Keratinocyte (primary cell): ENCODE measurements around the gene ITFG1. TPM values are rescaled to one million over a fixed set of nuclear protein-coding genes. Genes with fewer than 3 reads are reported as not detected.
"Not testable (repeated sequence)": the region's sequence is repeated elsewhere in the genome, so short reads cannot be mapped to it uniquely, and the experiment has no call there.

Source experiments
- DNase-seq: peaks from one replicate; pipeline ENCODE4 v3.0.0-alpha.2; 2011; ENCODE audit warnings: low read depth, missing footprints, low spot score
- FAIRE-seq: peaks from 2 replicates; lab custom pipeline; 2011; peaks lifted over from hg19 to GRCh38; lab: Jason Lieb, UNC
- H2AFZ ChIP-seq: 2 replicates; pipeline ENCODE4 v1.6.0; 2012; ENCODE audit warnings: low read length, control low read depth, inconsistent platforms; ENCODE audit not compliant: control insufficient read depth
- H3K27ac ChIP-seq: 2 replicates; pipeline ENCODE4 v1.5.1; 2011; ENCODE audit warnings: low read length; ENCODE audit not compliant: control insufficient read depth, insufficient read depth
- H3K27me3 ChIP-seq: 3 replicates; pipeline ENCODE4 v1.6.0; 2011; ENCODE audit warnings: low read length; ENCODE audit not compliant: control insufficient read depth, insufficient read depth; ENCODE audit errors: extremely low read depth
- H3K36me3 ChIP-seq, 2 experiments: 2 replicates in 1 of 2; 3 replicates in 1 of 2; pipeline ENCODE4 v1.5.1; 2011; ENCODE audit warnings: low read length in 2 of 2, mild to moderate bottlenecking in 1 of 2; ENCODE audit not compliant: control insufficient read depth in 2 of 2, insufficient read depth in 2 of 2; ENCODE audit errors: extremely low read depth in 1 of 2
- H3K4me1 ChIP-seq: 3 replicates; pipeline ENCODE4 v1.5.1; 2011; ENCODE audit warnings: low read length; ENCODE audit not compliant: control insufficient read depth, insufficient read depth; ENCODE audit errors: extremely low read depth
- H3K4me2 ChIP-seq: 3 replicates; pipeline ENCODE4 v1.6.0; 2011; ENCODE audit warnings: low read depth, low read length; ENCODE audit not compliant: control insufficient read depth, insufficient read depth; ENCODE audit errors: extremely low read depth
- H3K4me3 ChIP-seq, 3 experiments: fragments of 200-600 bp in 1 of 3; sonication (generic) in 1 of 3; 2 replicates in 2 of 3; 3 replicates in 1 of 3; pipeline ENCODE4 v1.5.1; 2011 to 2016; ENCODE audit warnings: low read length in 3 of 3, mild to moderate bottlenecking in 3 of 3, control low read depth in 2 of 3, inconsistent platforms in 1 of 3, low read depth in 1 of 3, mixed read lengths in 1 of 3, mixed run types in 1 of 3, moderate library complexity in 1 of 3; ENCODE audit not compliant: control insufficient read depth in 2 of 3, insufficient read depth in 2 of 3; ENCODE audit errors: extremely low read depth in 1 of 3
- H3K79me2 ChIP-seq: 2 replicates; pipeline ENCODE4 v1.6.0; 2012; ENCODE audit warnings: low read length; ENCODE audit not compliant: control insufficient read depth, insufficient read depth
- H3K9ac ChIP-seq: 3 replicates; pipeline ENCODE4 v1.6.0; 2011; ENCODE audit warnings: low read length; ENCODE audit not compliant: control insufficient read depth, insufficient read depth; ENCODE audit errors: extremely low read depth
- H3K9me1 ChIP-seq: 3 replicates; pipeline ENCODE4 v1.6.0; 2011; ENCODE audit warnings: low read length; ENCODE audit not compliant: control insufficient read depth, insufficient read depth; ENCODE audit errors: extremely low read depth
- H3K9me3 ChIP-seq: 2 replicates; pipeline ENCODE4 v1.5.1; 2012; ENCODE audit warnings: low read depth, low read length; ENCODE audit not compliant: control insufficient read depth
- H4K20me1 ChIP-seq: 3 replicates; pipeline ENCODE4 v1.6.0; 2011; ENCODE audit warnings: low read length; ENCODE audit not compliant: control insufficient read depth, insufficient read depth; ENCODE audit errors: extremely low read depth
- EZH2 ChIP-seq: IDR thresholded peaks from one replicate; pipeline ENCODE4 v1.6.1; 2012; ENCODE audit warnings: inconsistent platforms, mild to moderate bottlenecking, low read length, moderate library complexity
- dilution Hi-C: fragments of 300-500 bp; cut with MboI; formaldehyde crosslinking; loops from one replicate; pipeline ENCODE4 v1.7.0; 2020; ENCODE audit warnings: low sequenced_read_pairs; ENCODE audit not compliant: extremely low pct_ligation_motif_present
- polyA plus RNA-seq, 5 experiments: library from polyadenylated mRNA; depleted of rRNA in 3 of 5; stranded (reverse) in 3 of 5; stranded (forward) in 1 of 5; unstranded in 1 of 5; fragments of >200 nt; gene quantifications; 1 replicate in 1 of 5; 2 replicates in 3 of 5; 3 replicates in 1 of 5; pipeline versions ENCODE4 v1.2.1 to v1.2.3, GENCODE V29; 2011 to 2012; ENCODE audit warnings: missing spikeins in 2 of 5, low read depth in 1 of 5, low replicate concordance in 1 of 5
- TF ChIP-seq, protein P1 (sequence below), 3 experiments: IDR thresholded peaks in 1 of 3; conservative IDR thresholded peaks in 1 of 3; optimal IDR thresholded peaks in 1 of 3; 2 replicates in 2 of 3; 3 replicates in 1 of 3; pipeline versions ENCODE3 to v1.5.1; 2011; ENCODE audit warnings: low read length in 3 of 3, mild to moderate bottlenecking in 3 of 3, moderate library complexity in 2 of 3, control low read depth in 1 of 3, inconsistent platforms in 1 of 3; ENCODE audit not compliant: insufficient read depth in 2 of 3; ENCODE audit errors: extremely low read depth in 1 of 3

Gene ITFG1
- polyA plus RNA-seq, 1 donor (not counting 4 experiments of a cell fraction or from before 2014, with no cell fraction given), result 83.8 TPM

DNA sequence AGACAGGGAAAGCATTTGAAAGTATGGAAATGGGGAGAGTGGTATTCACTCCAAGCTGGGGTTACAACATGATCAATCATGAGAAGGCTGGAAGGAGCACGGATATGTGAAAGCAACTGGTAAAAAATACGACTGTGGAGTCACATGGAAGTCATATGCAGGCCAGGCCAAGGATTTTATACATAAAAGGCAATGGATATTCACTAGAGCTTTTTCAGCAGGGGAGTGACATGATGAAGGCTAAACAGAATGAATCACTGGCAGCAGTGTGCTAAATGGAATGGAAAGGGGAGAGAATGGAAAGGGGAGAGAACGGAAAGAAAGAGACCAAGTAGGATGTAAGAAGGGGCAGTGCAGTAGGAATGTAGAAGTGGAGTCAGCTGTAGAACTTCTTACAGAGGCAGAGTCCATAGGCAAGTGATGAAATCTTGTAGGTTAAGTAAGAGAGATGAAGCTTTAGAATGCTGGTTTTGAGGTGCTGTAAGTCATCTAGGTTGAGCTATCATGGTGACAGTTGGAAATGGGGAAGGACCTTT is 304.1 kb downstream of the ITFG1 start:
- Histone ChIP-seq H2AFZ (no peak overlapping the region), H3K27ac (no peak overlapping the region), H3K4me1 (no peaks in the 10 kb centered on the region), H3K9me3 (no peaks in the 10 kb centered on the region), H3K79me2 (no peaks in the 10 kb centered on the region), H3K9me1 (no peaks in the 10 kb centered on the region), H3K36me3 (no peaks in the 10 kb centered on the region), H3K9ac (no peak overlapping the region), H3K27me3 (no peaks in the 10 kb centered on the region), H3K4me3 (no peak overlapping the region), H4K20me1 (no peaks in the 10 kb centered on the region), H3K4me2 (no peak overlapping the region)
- FAIRE-seq (no peak), DNase-seq (no peak)
- dilution Hi-C loops, result no loop called here
- TF ChIP-seq EZH2, result no peak
- TF ChIP-seq, protein P1, sequence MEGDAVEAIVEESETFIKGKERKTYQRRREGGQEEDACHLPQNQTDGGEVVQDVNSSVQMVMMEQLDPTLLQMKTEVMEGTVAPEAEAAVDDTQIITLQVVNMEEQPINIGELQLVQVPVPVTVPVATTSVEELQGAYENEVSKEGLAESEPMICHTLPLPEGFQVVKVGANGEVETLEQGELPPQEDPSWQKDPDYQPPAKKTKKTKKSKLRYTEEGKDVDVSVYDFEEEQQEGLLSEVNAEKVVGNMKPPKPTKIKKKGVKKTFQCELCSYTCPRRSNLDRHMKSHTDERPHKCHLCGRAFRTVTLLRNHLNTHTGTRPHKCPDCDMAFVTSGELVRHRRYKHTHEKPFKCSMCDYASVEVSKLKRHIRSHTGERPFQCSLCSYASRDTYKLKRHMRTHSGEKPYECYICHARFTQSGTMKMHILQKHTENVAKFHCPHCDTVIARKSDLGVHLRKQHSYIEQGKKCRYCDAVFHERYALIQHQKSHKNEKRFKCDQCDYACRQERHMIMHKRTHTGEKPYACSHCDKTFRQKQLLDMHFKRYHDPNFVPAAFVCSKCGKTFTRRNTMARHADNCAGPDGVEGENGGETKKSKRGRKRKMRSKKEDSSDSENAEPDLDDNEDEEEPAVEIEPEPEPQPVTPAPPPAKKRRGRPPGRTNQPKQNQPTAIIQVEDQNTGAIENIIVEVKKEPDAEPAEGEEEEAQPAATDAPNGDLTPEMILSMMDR (optimal IDR thresholded peaks at IDR 0.05 in 1 of 3, IDR thresholded peaks at IDR 0.05 in 1 of 3, conservative IDR thresholded peaks at IDR 0.05 in 1 of 3; ENCODE audit: extremely low read depth in 1 of 3, insufficient read depth in 2 of 3, low read length in 3 of 3), result no peak

DNA sequence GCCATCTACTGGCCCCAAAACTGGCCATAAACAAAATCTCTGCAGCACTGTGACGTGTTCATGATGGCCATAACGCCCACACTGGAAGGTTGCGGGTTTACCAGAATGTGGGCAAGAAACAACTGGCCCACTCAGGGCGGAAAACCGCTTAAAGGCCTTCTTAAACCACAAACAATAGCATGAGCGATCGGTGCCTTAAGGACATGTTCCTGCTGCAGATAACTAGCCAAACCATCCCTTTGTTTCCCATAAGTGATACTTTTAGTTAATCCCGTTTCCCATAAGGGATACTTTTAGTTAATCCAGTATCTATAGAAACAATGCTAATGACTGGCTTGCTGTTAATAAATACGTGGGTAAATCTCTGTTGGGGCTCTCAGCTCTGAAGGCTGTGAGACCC is 308.4 kb downstream of the ITFG1 start:
- H3K9me1 ChIP-seq, H3K79me2 ChIP-seq, H3K4me1 ChIP-seq, H3K36me3 ChIP-seq, H2AFZ ChIP-seq, H3K4me2 ChIP-seq, FAIRE-seq, dilution Hi-C loops, H3K27me3 ChIP-seq, H3K27ac ChIP-seq, DNase-seq, H3K9ac ChIP-seq, H3K4me3 ChIP-seq, H3K9me3 ChIP-seq, H4K20me1 ChIP-seq: not testable (repeated sequence)

DNA sequence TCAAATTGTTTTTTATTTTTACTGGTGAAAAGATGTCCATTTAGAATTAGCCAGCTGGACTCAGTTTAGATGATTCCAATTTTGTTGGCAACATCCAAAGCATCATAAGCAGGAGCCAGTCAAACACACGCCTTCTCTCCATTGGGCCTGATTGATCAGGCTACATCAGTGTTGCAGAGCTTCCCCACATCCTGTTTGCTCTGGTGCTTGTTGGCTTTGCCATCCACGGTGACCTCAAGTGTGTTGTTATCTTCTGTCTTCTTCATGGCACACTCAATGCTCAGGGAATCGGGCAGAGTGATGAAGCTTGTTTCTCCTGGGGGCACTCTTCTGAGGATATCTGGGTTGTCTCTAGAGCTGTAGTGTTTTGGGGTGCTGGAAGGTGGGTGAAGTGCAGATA is 310.8 kb downstream of the ITFG1 start:
- no peak overlapping the region for H3K4me3 ChIP-seq
- dilution Hi-C loops, result no loop called here

More for the DNA sequence above, 310.8 kb downstream of the ITFG1 start:
- FAIRE-seq (no peak), DNase-seq (no peak)
- H3K36me3 ChIP-seq, result no peaks in the 10 kb centered on the region
- H3K9me1 ChIP-seq, result no peaks in the 10 kb centered on the region
- H3K27ac ChIP-seq, result no peak overlapping the region
- H2AFZ ChIP-seq, result no peak overlapping the region
- no peaks in the 10 kb centered on the region for H4K20me1 ChIP-seq
- no peaks in the 10 kb centered on the region for H3K9me3 ChIP-seq
- no peak overlapping the region for H3K4me2 ChIP-seq
- TF ChIP-seq EZH2, result no peak
- TF ChIP-seq, protein P1 (optimal IDR thresholded peaks at IDR 0.05 in 1 of 3, IDR thresholded peaks at IDR 0.05 in 1 of 3, conservative IDR thresholded peaks at IDR 0.05 in 1 of 3; ENCODE audit: extremely low read depth in 1 of 3, insufficient read depth in 2 of 3, low read length in 3 of 3), result no peak
- H3K27me3 ChIP-seq, result no peaks in the 10 kb centered on the region
- H3K4me1 ChIP-seq, result no peaks in the 10 kb centered on the region
- no peak overlapping the region for H3K9ac ChIP-seq
- no peaks in the 10 kb centered on the region for H3K79me2 ChIP-seq
